ENCODE results near the gene KCNIP2.

DNA sequence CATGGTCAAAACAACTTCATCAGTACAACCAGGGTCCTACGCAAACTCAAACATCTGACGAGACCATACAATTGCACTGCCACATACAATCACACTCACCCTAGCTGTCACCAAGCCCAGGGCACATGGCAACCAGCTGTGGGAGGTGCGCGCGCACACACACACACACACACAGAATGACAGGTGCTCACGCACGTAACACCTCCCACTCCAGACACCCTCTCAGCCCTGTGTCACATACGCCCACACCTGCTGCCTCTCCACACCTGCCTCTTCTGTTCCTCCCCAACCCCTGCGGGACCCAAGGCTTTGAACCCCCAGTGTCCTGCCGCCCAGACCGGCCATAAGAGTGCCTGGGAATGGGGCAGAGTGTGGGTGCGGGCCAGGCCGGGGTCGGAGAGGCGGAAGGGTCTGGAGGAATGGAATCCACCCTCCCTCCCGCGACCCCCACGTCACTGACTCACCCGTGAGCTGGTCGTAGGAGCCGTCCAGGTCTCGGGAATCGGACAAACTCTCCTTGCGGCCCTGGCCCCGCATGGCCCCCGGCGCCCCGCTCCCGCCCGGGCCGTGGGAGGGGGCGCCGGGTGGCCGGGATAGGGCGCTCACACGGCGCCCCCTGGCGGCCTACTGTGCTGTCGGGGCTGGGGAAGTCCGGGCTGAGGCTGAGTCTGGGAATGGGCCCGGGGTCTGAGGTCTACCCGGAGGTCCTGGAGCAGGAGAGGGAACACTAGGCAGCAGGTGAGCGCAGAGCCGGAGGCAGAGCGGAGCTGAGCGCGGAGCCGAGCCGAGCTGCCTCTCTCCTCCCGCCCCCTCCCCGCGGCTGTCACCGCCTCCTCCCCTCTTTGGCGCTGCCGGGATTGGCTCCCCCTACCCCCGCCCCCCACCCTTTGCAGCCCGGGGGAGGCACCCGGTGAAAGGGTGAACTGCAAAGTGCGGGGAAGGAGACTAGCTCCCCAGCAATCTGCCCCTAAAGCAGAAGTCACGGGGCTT, at the start of gene KCNIP2:
- TF ChIP-seq, protein P1, sequence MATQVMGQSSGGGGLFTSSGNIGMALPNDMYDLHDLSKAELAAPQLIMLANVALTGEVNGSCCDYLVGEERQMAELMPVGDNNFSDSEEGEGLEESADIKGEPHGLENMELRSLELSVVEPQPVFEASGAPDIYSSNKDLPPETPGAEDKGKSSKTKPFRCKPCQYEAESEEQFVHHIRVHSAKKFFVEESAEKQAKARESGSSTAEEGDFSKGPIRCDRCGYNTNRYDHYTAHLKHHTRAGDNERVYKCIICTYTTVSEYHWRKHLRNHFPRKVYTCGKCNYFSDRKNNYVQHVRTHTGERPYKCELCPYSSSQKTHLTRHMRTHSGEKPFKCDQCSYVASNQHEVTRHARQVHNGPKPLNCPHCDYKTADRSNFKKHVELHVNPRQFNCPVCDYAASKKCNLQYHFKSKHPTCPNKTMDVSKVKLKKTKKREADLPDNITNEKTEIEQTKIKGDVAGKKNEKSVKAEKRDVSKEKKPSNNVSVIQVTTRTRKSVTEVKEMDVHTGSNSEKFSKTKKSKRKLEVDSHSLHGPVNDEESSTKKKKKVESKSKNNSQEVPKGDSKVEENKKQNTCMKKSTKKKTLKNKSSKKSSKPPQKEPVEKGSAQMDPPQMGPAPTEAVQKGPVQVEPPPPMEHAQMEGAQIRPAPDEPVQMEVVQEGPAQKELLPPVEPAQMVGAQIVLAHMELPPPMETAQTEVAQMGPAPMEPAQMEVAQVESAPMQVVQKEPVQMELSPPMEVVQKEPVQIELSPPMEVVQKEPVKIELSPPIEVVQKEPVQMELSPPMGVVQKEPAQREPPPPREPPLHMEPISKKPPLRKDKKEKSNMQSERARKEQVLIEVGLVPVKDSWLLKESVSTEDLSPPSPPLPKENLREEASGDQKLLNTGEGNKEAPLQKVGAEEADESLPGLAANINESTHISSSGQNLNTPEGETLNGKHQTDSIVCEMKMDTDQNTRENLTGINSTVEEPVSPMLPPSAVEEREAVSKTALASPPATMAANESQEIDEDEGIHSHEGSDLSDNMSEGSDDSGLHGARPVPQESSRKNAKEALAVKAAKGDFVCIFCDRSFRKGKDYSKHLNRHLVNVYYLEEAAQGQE (IDR thresholded peaks at IDR 0.05; ENCODE audit: insufficient read depth in 1 of 2, low read depth in 2 of 2, low read length in 2 of 2), result no peak
- TF ChIP-seq TAF1 (IDR thresholded peaks at IDR 0.05; ENCODE audit: borderline replicate concordance, insufficient read depth, low read length) (no peak), POLR2AphosphoS5 (IDR thresholded peaks at IDR 0.05; ENCODE audit: low read depth, low read length) (no peak)
